Activated CD4-positive, alpha-beta T cell treated with anti-CD3 and anti-CD28 coated beads, Interleukin-2, amount 50 U/mL, for 16 hours (primary cell): Measurements from ENCODE around the gene PROM1.

ENCODE experiments used
- DNase-seq: peaks from one replicate; pipeline ENCODE4 v3.0.0-alpha.2; 2020

The PROM1 gene

GRCh38 chr4:16109256-16109655 lies 25.4 kb upstream of the PROM1 start:
- DNase-seq: no peak

- DNase-seq: no peak
Measured at GRCh38 chr4:16106956-16107355, 23.1 kb upstream of the PROM1 start.

DNA sequence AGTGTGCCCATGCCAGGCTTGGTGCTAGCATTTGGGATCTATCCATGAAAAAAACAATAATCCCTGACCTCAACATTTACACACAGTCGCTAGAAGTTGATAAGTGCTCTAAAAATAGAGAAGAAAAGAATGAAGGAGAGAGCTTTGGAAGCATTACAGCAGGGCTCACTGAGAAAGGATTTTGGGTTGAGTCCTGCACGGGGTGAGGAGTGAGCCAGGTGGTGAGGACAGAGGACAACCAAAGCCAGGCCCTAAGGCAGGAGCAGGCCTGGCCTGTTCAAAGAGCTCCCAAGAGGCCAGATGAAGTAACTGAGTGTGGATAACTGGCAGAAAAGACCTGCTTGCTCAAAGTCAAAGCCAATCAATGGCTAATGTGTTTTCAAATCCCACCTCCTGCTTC lies 20.7 kb upstream of the PROM1 start:
- no peak for DNase-seq

DNA sequence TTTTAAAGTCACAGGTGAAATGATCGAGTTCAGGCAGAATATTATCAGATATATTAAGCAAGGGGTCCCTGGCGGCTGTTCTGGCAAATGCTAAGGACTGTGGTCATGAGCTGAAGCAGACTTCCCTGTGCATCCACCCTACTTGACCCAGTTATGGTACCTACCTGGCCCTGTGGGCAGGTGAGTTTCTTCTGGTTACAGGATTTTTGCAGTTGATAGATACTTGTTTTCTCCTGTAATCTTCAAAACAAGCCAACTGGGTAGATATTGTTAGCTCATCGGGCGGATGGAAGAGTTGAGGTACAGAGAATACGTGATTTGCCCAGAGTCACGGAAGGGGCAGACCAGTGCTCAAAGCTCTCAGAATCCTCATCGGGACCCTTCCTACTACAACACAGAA lies 18.5 kb upstream of the PROM1 start:
- no peak for DNase-seq

- no peak for DNase-seq
Measured at GRCh38 chr4:16100833-16101232, 17.0 kb upstream of the PROM1 start.

DNA sequence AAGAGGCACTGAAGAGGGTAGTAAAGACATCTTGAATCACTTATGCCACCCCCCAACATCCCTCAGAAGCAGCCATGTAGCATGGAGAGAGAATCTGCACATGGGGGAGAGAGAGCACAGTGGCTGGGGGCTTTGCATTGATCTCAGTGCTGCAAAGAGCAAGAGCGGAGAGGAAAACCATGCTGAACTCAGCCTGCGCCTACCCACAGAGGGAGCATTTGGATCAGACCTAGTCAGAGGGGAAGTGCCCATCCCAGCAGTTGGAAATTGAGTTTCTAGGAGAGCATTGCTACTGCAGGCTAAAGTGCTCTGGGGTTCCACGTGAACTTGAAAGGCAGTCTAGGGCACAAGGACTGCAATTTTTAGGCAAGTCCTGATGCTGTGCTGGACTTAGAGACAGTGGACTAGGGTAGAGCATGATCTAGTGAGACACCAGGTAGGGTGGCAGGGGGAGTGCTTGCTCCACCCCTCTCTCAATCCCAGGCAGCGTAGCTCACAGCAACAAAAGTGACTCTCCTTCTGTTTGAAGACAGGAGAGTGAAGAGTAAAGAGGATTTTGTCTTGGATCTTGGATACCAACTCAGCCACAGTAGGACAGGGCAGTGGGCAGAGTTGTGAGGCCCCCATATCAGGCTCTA lies 9.0 kb upstream of the PROM1 start:
- no peak for DNase-seq

GRCh38 chr4:16090096-16090705 lies 6.4 kb upstream of the PROM1 start:
- DNase-seq: no peak

- DNase-seq: no peak
Measured at GRCh38 chr4:16089156-16089555, 5.3 kb upstream of the PROM1 start.

DNA sequence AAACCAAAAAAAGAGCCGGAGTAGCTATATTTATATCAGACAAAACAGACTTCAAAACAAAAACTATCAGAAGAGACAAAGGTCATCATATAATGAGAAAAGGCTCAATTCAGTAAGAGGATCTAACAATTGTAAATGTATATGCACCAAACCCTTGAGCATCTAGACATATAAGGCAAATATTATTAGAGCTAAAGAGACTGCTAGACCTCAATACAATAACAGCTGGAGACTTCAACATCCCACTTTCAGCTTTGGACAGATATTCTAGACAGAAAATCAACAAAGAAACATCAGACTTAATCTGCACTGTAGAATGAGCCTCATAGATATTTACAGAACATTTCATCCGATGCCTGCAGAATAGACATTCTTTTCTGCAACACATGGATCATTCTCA lies 4.8 kb upstream of the PROM1 start:
- no peak for DNase-seq

DNA sequence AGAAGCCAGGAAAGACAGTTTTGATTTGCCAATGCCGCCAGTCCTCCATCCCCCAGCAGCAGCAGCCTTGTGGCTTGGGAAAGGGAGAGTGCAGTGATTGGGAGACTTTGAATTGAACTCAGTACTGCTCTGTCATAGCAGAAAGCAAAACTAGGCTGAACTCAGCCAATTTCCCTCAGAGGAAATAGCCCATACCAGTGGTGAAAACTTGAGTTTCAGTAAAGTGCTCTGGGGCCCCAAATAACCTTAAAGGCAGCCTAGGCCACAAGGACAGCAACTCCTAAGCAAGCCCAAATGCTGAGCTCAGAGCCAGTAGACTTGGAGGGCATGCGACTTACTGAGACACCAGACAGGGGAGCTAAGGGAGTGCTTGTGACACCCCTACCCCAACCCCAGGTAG lies 2.0 kb upstream of the PROM1 start:
- no peak for DNase-seq

GRCh38 chr4:16082426-16083240 lies 1.2 kb downstream of the PROM1 start:
- no peak for DNase-seq

DNA sequence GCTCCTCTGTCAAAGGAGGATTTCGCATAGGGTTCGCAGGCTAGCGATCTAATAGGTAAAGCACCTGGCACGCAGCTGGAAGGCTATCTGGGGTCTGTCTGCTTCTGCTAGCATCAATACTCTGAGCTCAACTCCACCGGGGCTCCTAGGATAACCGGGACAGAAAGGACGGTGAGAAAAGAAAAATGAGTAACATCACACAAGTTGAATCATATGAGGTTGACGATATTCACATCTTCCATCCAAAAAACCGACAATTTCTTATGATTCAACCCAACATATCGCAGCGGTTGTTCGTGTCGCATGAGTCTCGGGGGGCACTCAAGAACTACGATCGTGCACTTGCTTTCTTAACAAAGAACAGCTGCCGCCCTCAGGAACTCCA lies 1.8 kb downstream of the PROM1 start:
- peak; percentile 6 for DNase-seq

GRCh38 chr4:16079046-16079445 lies 4.8 kb downstream of the PROM1 start:
- DNase-seq: peak; percentile 12

DNA sequence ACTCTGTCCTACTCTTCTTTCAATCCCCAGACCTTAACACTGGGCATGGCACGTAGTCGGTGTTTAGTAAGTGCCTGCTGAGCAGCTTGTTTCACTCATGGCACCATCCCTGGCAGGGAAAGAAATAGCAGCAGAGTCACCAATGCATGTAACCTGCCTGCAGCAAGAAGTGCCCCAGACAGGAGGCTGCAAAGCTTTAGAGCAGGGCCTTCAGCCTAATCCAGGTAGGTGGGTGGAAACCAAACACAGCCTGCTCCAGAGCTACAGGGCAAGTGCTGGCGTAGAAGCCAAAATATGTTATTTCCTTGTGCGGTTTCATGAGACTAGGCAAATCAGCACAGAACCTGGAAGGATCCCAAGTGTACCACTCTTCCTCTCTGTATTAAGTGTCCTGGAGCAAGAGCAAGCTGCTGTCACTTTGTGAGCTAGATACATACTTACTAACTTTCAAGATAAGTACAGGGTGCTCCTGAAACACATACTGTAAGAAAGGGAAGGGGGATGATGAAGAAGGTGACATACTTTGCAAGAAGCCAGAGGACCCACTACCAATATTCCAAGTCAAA lies 5.5 kb downstream of the PROM1 start:
- DNase-seq: no peak

DNA sequence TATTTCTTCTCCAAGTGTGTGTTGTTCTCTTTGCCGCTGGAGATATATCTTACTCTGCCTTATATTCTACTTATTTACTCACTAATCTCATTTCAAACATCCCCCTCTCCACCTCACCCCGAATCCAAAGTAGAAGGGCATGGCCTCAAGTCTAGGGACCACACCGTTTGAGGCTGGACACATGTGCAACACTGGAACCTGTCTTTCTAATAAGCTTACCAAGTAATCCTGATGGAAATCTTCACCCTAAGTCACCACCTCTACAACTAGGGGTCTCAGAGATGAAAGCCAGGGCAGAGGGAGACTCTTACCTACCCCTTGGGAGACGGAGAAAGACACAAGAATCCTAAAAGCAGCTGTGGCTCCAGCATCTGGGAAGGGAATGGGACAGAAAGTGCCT lies 6.0 kb downstream of the PROM1 start:
- no peak for DNase-seq

DNA sequence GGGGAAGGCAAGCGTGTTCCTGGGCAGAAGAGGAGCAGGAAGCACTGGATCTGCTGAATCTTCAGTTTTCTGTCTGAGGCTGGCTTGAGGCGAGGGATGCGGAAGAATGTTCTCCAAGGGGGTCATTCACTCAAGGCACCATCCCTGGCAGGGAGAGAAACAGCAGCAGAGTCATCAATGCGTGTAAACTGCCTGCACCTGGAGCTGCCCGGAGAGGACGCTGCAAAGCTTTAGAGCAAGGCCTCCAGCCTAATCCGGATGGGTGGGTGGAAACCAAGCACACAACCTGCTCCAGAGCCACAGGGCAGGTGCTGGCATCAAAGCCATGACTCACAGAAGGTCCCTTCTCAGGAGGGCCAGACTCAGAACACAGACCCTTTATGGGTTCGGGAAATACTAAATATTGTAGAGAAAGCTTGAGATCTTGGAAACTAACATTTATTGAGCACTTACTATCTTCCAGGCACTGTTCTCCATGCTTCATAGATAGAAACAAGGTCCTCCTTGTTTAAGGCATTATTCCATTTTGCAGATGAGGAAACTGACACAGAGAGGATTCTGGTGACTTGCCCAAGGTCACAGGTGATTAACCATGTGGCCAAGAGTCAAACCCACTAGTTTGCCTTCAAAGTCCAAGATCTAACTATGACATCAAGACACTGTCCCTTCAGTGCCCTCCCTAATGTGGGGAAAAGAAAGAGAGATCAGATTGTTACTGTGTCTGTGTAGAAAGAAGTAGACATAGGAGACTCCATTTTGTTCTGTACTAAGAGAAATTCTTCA lies 7.7 kb downstream of the PROM1 start:
- DNase-seq: no peak

DNA sequence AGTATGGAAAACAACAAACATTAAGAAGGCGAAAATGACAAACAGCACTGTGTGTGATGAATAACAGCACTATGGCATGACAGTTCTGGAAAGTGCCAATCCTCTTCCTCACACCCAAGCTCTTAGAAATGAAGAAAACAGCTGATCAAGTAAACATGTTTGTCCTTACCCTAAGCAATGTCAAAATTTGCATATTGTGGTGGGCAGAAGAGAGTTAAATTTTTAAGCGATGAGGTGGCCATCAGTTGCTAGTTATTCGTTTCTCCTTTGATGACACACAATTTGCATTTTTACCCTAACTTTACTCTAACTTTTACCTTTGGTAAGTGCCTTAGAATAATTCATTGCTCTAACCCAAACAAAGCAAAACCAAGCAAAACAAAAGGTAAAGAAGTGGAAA lies 8.8 kb downstream of the PROM1 start:
- DNase-seq: no peak

DNA sequence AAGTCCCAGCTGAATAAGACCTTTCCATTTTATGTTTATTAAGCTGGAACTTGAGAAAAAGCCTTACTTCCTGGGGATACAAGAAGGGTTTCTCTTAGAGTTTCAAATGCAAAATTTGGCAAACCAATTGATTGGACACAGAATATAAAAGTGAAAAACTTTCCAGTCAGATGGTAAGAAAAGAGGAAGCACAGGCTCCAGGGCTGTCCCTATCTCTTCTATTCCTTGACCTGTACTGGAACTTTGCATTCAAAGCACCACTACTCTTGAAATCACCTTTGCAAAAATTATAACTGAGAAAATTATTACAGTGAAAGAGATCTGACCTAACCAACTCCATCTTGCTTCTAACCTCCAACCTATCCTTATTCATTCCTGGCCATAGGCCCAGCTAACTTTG lies 11.7 kb downstream of the PROM1 start:
- no peak for DNase-seq

DNA sequence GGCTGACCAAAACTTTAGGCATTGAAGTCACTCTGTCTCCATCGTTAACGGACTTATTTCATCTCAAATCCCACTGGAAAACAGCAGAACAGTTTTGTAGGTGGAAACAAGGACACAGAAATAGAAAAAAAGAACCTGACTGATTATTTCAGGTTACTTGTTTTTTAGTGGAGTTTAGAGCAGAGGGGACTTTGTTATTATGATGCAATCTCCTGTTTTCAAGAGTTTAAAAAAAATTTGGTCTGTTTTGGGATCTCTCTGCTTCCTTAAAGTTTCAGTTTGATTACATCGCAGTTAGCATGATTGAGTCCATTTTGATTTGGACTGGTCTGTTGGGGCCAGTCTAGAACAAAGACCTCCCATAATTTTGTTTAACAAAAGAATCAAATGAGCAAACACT lies 13.6 kb downstream of the PROM1 start:
- no peak for DNase-seq

DNA sequence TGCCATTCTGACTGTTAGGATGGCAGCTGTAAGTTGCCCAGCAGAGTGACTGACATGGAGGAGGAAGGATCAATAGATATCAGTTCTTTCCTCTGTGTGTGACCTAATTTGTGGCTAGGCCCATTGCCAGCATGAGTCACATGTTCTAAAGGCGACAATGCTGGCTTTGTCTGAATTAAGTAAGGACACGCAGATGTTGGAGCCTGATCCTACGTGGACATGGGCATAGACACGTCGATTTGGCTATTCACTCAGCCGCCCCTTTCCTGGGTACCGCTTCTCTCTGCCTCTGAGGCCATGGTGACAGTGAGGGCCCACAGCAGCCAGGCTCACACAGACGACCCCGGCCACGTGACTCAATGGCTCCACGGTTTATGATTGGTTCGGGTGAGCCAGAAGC lies 16.3 kb downstream of the PROM1 start:
- DNase-seq: no peak

- no peak for DNase-seq
Measured at GRCh38 chr4:16066586-16067128, 17.2 kb downstream of the PROM1 start.

DNA sequence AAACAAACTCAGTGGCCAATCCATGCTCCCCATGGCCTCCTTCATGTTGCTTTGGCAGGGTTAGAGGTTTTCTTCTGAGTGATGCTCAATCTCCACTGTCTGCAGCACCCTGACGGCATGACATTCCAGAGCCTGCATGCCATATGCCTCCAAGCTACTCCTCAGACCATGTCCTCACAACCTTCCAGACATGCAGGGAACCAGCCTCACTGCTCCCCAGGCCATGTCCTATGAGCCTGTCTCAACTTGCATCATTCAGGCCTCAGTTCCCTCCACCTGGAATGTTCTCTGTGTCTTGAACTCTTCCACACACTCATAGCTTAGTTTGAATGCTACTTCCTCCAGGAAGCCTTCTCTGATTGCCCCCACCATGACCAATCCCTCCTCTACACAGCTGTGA lies 18.8 kb downstream of the PROM1 start:
- no peak for DNase-seq

DNA sequence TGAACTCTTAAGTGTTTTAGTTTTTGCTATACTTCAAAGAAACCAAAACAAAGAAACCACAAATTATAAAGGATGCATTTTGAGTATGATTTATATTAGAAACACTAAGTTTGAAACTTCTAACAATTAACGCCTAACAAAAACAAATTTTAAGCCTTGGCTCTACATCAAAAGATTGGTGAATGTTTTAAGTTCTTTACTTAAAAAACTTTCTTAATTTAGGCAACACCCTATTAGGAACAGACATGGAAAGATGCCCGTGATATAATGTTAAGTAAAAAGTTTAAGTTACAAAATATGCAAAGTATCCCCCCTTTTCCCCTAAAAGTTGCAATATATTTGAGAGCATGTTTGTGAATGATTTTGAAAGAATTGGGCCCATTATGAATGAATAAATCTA lies 21.2 kb downstream of the PROM1 start:
- no peak for DNase-seq
